Measurements from ENCODE around the gene MAGI3.

MAGI3 gene

DNA sequence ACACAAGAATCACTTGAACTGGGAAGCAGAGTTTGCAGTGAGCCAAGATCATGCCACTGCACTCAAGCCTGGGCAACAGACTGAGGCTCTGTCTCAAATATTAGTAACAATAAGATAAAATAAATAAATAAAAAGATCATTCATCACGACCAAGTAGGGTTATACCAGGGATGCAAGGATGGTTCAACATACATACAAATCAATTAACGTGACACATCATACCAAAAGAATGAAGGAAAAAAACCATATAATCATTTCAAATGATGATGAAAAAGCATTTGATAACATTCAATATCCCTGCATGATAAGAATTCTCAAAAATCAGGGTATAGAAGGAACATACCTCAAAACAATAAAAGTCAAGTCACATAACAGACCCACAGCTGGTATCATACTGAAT is 330.7 kb downstream of the MAGI3 start:
- DNase-seq (ENCODE audit: insufficient read length, low spot score), result no peak
- TF ChIP-seq, protein P1, sequence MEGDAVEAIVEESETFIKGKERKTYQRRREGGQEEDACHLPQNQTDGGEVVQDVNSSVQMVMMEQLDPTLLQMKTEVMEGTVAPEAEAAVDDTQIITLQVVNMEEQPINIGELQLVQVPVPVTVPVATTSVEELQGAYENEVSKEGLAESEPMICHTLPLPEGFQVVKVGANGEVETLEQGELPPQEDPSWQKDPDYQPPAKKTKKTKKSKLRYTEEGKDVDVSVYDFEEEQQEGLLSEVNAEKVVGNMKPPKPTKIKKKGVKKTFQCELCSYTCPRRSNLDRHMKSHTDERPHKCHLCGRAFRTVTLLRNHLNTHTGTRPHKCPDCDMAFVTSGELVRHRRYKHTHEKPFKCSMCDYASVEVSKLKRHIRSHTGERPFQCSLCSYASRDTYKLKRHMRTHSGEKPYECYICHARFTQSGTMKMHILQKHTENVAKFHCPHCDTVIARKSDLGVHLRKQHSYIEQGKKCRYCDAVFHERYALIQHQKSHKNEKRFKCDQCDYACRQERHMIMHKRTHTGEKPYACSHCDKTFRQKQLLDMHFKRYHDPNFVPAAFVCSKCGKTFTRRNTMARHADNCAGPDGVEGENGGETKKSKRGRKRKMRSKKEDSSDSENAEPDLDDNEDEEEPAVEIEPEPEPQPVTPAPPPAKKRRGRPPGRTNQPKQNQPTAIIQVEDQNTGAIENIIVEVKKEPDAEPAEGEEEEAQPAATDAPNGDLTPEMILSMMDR (IDR thresholded peaks at IDR 0.05; ENCODE audit: insufficient read depth, missing control alignments), result no peak
- no peak for FAIRE-seq

DNA sequence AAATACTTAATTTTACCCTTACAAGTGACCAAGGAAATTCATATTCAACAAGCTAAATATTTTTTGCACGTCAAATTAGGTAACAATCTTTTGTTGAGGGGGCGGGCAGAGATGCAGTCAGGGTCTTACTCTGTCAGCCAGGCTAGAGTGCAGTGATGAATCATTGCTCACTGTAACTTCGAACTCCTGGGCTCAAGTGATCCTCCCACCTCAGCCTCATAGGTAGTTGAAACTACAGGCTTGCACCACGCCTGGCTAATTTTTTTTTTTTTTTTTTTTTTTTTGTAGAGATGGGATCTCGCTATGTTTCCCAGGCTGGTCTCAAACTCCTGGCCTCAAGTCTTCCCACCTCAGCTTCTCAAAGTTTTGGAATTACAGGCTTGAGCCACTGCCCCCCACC is 342.5 kb downstream of the MAGI3 start:
- FAIRE-seq, result no peak
- DNase-seq (ENCODE audit: insufficient read length, low spot score), result no peak
- TF ChIP-seq, protein P1 (IDR thresholded peaks at IDR 0.05; ENCODE audit: insufficient read depth, missing control alignments), result no peak

DNA sequence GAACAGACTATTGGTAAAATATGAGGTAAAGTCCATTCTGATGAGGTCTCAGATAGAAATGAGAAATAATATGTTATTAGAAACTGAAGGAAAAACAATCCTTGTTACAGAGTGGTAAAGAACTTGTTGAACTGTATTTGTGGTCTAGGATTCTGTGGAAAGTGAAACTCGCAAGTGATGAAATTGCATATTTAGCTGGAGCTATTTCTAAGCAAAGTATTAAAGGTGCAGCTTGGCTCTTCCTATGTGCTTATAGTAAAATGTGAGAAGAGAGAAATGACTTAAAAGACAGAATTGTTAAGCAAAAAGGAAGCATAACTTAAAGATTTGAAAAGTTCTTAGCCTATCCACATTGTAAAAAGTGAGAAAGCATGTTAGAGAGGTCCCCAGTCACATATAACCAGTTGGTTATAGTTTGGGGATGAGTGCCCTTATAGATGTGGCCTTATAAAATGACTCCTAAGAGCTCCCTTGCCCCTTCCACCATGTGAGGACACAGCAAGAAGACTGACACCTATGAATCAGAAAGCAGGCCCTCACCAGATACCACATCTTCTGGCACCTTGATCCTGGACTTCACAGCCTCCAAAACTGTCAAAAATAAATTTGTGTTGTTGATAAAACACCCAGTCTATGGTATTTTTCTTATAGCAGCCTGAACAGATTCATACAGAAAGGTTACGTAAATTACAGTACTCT is 344.2 kb downstream of the MAGI3 start:
- no peak for DNase-seq (ENCODE audit: insufficient read length, low spot score)
- TF ChIP-seq, protein P1 (IDR thresholded peaks at IDR 0.05; ENCODE audit: insufficient read depth, missing control alignments), result no peak

More for the DNA sequence above, 344.2 kb downstream of the MAGI3 start:
- FAIRE-seq, result no peak

Measured in D721Med (cell line).